Measurements from ENCODE around the gene GPR12.

The GPR12 gene

GRCh38 chr13:26718146-26718545 is 42.4 kb downstream of the GPR12 start:
- no peaks in the 10 kb centered on the region for H3K27me3 ChIP-seq (ENCODE audit: control insufficient read depth, insufficient read depth, low read length)
- no peak overlapping the region for H3K27ac ChIP-seq (ENCODE audit: low read depth, low read length)
- H3K36me3 ChIP-seq (ENCODE audit: control insufficient read depth, insufficient read depth, low read length) = no peaks in the 10 kb centered on the region
- H3K9ac ChIP-seq (ENCODE audit: low read depth, low read length) = no peak overlapping the region
- no peak overlapping the region for H3K4me3 ChIP-seq (ENCODE audit: low read depth, low read length)
- H3K4me1 ChIP-seq (ENCODE audit: control insufficient read depth, insufficient read depth, low read length) = no peaks in the 10 kb centered on the region
- no peaks in the 10 kb centered on the region; the same call in 1 of the 2 replicates for H3K9me3 ChIP-seq (ENCODE audit: control insufficient read depth, insufficient read depth, low read length)

DNA sequence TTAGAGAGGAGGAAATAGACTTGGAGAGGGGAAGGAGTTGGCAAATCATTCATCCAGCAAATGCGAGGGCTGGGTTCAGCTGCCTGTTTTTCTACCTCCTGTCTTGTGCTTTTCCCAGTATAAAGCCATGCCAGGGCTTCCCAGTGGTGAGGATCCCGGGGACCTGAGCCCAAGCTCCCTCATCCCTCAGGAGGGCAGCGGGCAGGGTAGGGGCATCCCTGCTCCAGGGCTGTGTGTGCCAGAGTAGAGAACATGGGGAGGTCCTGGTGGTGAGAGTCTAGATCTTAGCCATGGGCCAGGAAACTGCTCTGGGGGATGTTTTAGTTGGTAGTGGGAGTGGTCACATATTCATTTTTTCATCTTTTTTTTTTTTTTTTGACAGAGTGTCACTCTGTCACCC is 43.6 kb downstream of the GPR12 start:
- Histone ChIP-seq H3K9me3 (ENCODE audit: control insufficient read depth, insufficient read depth, low read length) (peaks cover 3% of the 10 kb centered on the region; the same call in 1 of the 2 replicates), H3K9ac (ENCODE audit: low read depth, low read length) (no peak overlapping the region), H3K4me1 (ENCODE audit: control insufficient read depth, insufficient read depth, low read length) (no peaks in the 10 kb centered on the region), H3K4me3 (ENCODE audit: low read depth, low read length) (no peak overlapping the region), H3K27ac (ENCODE audit: low read depth, low read length) (no peak overlapping the region), H3K36me3 (ENCODE audit: control insufficient read depth, insufficient read depth, low read length) (no peaks in the 10 kb centered on the region), H3K27me3 (ENCODE audit: control insufficient read depth, insufficient read depth, low read length) (no peaks in the 10 kb centered on the region)

GRCh38 chr13:26713341-26713740 is 47.2 kb downstream of the GPR12 start:
- H3K9me3 ChIP-seq (ENCODE audit: control insufficient read depth, insufficient read depth, low read length) = 0 out of 2 replicates have a peak, but pooled peaks cover 3% of the 10 kb centered on the region
- H3K36me3 ChIP-seq (ENCODE audit: control insufficient read depth, insufficient read depth, low read length) = no peaks in the 10 kb centered on the region
- H3K9ac ChIP-seq (ENCODE audit: low read depth, low read length) = no peak overlapping the region
- no peak overlapping the region for H3K27ac ChIP-seq (ENCODE audit: low read depth, low read length)
- H3K4me1 ChIP-seq (ENCODE audit: control insufficient read depth, insufficient read depth, low read length) = peaks cover 6% of the 10 kb centered on the region; the same call in 1 of the 2 replicates
- 0 out of 2 replicates have a peak, but pooled peaks cover 4% of the 10 kb centered on the region for H3K27me3 ChIP-seq (ENCODE audit: control insufficient read depth, insufficient read depth, low read length)
- H3K4me3 ChIP-seq (ENCODE audit: low read depth, low read length) = no peak overlapping the region

DNA sequence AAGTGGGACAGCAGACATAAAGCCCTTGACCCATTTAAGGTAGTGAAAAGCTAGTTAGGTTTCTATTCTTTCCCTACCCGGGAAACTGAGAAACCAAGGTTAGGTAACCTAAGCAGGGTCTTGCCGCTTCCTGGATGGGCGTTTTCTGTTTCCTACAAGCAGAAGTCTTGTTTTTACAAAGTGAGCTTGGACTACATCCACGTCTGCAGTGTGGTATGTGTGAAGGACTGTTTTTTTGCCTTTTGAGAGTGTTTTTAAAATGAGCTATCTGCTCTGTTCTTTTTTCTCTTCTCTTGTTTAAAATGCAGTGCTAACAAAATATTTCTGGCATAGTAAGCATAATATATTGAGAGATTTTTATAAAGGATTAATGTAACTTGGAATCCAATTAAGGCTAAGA is 49.4 kb downstream of the GPR12 start:
- 0 out of 2 replicates have a peak, but pooled peaks cover 4% of the 10 kb centered on the region for H3K27me3 ChIP-seq (ENCODE audit: control insufficient read depth, insufficient read depth, low read length)
- H3K9me3 ChIP-seq (ENCODE audit: control insufficient read depth, insufficient read depth, low read length) = 0 out of 2 replicates have a peak, but pooled peaks cover 3% of the 10 kb centered on the region
- H3K36me3 ChIP-seq (ENCODE audit: control insufficient read depth, insufficient read depth, low read length) = no peaks in the 10 kb centered on the region
- no peak overlapping the region for H3K27ac ChIP-seq (ENCODE audit: low read depth, low read length)
- no peak overlapping the region for H3K4me3 ChIP-seq (ENCODE audit: low read depth, low read length)
- H3K9ac ChIP-seq (ENCODE audit: low read depth, low read length) = no peak overlapping the region
- H3K4me1 ChIP-seq (ENCODE audit: control insufficient read depth, insufficient read depth, low read length) = peaks cover 6% of the 10 kb centered on the region; the same call in 1 of the 2 replicates

- peaks cover 6% of the 10 kb centered on the region; the same call in 1 of the 2 replicates for H3K4me1 ChIP-seq (ENCODE audit: control insufficient read depth, insufficient read depth, low read length)
- H3K27ac ChIP-seq (ENCODE audit: low read depth, low read length) = no peak overlapping the region
- 0 out of 2 replicates have a peak overlapping the region, but pooled peaks have one; percentile 16 for H3K4me3 ChIP-seq (ENCODE audit: low read depth, low read length)
- H3K9me3 ChIP-seq (ENCODE audit: control insufficient read depth, insufficient read depth, low read length) = 0 out of 2 replicates have a peak, but pooled peaks cover 3% of the 10 kb centered on the region
- H3K9ac ChIP-seq (ENCODE audit: low read depth, low read length) = no peak overlapping the region
- H3K36me3 ChIP-seq (ENCODE audit: control insufficient read depth, insufficient read depth, low read length) = no peaks in the 10 kb centered on the region
- 0 out of 2 replicates have a peak, but pooled peaks cover 4% of the 10 kb centered on the region for H3K27me3 ChIP-seq (ENCODE audit: control insufficient read depth, insufficient read depth, low read length)
Measured at GRCh38 chr13:26710166-26710565, 50.4 kb downstream of the GPR12 start.

- Histone ChIP-seq H3K9me3 (ENCODE audit: control insufficient read depth, insufficient read depth, low read length) (0 out of 2 replicates have a peak, but pooled peaks cover 3% of the 10 kb centered on the region), H3K27me3 (ENCODE audit: control insufficient read depth, insufficient read depth, low read length) (0 out of 2 replicates have a peak, but pooled peaks cover 4% of the 10 kb centered on the region), H3K9ac (ENCODE audit: low read depth, low read length) (no peak overlapping the region), H3K4me3 (ENCODE audit: low read depth, low read length) (no peak overlapping the region), H3K4me1 (ENCODE audit: control insufficient read depth, insufficient read depth, low read length) (peaks cover 6% of the 10 kb centered on the region; the same call in 1 of the 2 replicates), H3K27ac (ENCODE audit: low read depth, low read length) (no peak overlapping the region), H3K36me3 (ENCODE audit: control insufficient read depth, insufficient read depth, low read length) (no peaks in the 10 kb centered on the region)
Measured at GRCh38 chr13:26709461-26709860, 51.1 kb downstream of the GPR12 start.

DNA sequence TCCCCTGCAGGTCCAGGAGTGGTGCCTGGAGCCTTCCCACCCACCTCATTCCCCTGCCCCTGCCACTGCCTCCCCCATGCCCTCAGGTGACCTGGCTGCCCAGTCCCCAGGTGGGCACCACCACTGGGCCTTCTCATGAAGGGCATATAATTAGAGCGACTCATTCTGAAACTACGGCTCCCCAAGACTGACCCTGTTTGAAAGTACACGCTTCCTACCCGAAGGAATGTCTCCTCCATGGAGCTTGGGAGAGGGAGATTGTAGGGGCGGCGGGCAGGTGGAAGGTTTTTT is 52.6 kb downstream of the GPR12 start:
- Histone ChIP-seq H3K9ac (ENCODE audit: low read depth, low read length) (no peak overlapping the region), H3K36me3 (ENCODE audit: control insufficient read depth, insufficient read depth, low read length) (no peaks in the 10 kb centered on the region), H3K9me3 (ENCODE audit: control insufficient read depth, insufficient read depth, low read length) (0 out of 2 replicates have a peak, but pooled peaks cover 3% of the 10 kb centered on the region), H3K4me3 (ENCODE audit: low read depth, low read length) (no peak overlapping the region), H3K27ac (ENCODE audit: low read depth, low read length) (no peak overlapping the region), H3K4me1 (ENCODE audit: control insufficient read depth, insufficient read depth, low read length) (peaks cover 6% of the 10 kb centered on the region; the same call in 1 of the 2 replicates), H3K27me3 (ENCODE audit: control insufficient read depth, insufficient read depth, low read length) (0 out of 2 replicates have a peak, but pooled peaks cover 4% of the 10 kb centered on the region)

- Histone ChIP-seq H3K4me1 (ENCODE audit: control insufficient read depth, insufficient read depth, low read length) (peaks cover 6% of the 10 kb centered on the region; the same call in 1 of the 2 replicates), H3K27me3 (ENCODE audit: control insufficient read depth, insufficient read depth, low read length) (0 out of 2 replicates have a peak, but pooled peaks cover 4% of the 10 kb centered on the region), H3K27ac (ENCODE audit: low read depth, low read length) (no peak overlapping the region), H3K36me3 (ENCODE audit: control insufficient read depth, insufficient read depth, low read length) (no peaks in the 10 kb centered on the region), H3K9me3 (ENCODE audit: control insufficient read depth, insufficient read depth, low read length) (no peaks in the 10 kb centered on the region), H3K4me3 (ENCODE audit: low read depth, low read length) (no peak overlapping the region), H3K9ac (ENCODE audit: low read depth, low read length) (no peak overlapping the region)
Measured at GRCh38 chr13:26707122-26708006, 53.2 kb downstream of the GPR12 start.

- no peak overlapping the region for H3K27ac ChIP-seq (ENCODE audit: low read depth, low read length)
- no peak overlapping the region for H3K4me3 ChIP-seq (ENCODE audit: low read depth, low read length)
- H3K36me3 ChIP-seq (ENCODE audit: control insufficient read depth, insufficient read depth, low read length) = no peaks in the 10 kb centered on the region
- 0 out of 2 replicates have a peak, but pooled peaks cover 4% of the 10 kb centered on the region for H3K27me3 ChIP-seq (ENCODE audit: control insufficient read depth, insufficient read depth, low read length)
- H3K9ac ChIP-seq (ENCODE audit: low read depth, low read length) = no peak overlapping the region
- H3K4me1 ChIP-seq (ENCODE audit: control insufficient read depth, insufficient read depth, low read length) = peaks cover 6% of the 10 kb centered on the region; the same call in 1 of the 2 replicates
- H3K9me3 ChIP-seq (ENCODE audit: control insufficient read depth, insufficient read depth, low read length) = no peaks in the 10 kb centered on the region
Measured at GRCh38 chr13:26706381-26706780, 54.2 kb downstream of the GPR12 start.

- Histone ChIP-seq H3K4me1 (ENCODE audit: control insufficient read depth, insufficient read depth, low read length) (peaks cover 6% of the 10 kb centered on the region; the same call in 1 of the 2 replicates), H3K27me3 (ENCODE audit: control insufficient read depth, insufficient read depth, low read length) (0 out of 2 replicates have a peak, but pooled peaks cover 4% of the 10 kb centered on the region), H3K27ac (ENCODE audit: low read depth, low read length) (no peak overlapping the region), H3K9me3 (ENCODE audit: control insufficient read depth, insufficient read depth, low read length) (no peaks in the 10 kb centered on the region), H3K36me3 (ENCODE audit: control insufficient read depth, insufficient read depth, low read length) (no peaks in the 10 kb centered on the region), H3K4me3 (ENCODE audit: low read depth, low read length) (no peak overlapping the region), H3K9ac (ENCODE audit: low read depth, low read length) (no peak overlapping the region)
Measured at GRCh38 chr13:26705536-26705935, 55.0 kb downstream of the GPR12 start.

All from HUES48 (cell line).